ENCODE data around the gene LIPK.

- TF ChIP-seq CTCF (IDR thresholded peaks at IDR 0.05; ENCODE audit: insufficient read depth, low read depth, low read length) (no peak), EZH2 (IDR thresholded peaks at IDR 0.05; ENCODE audit: insufficient read depth, low read length) (no peak)
Observed at GRCh38 chr10:88763441-88763840, 57.4 kb downstream of the LIPK start.
